GM21528 (cell line): ENCODE results near the gene PALD1.
"Not testable (repeated sequence)": the region's sequence is repeated elsewhere in the genome, so short reads cannot be mapped to it uniquely, and the experiment has no call there.

Experiments used
- ATAC-seq: cut with Tn5 transposase; IDR thresholded peaks from one replicate; pipeline ENCODE4 v1.9.1; 2021; ENCODE audit warnings: mild to moderate bottlenecking, moderate library complexity; ENCODE audit not compliant: unreplicated experiment, low FRiP score

PALD1 gene

GRCh38 chr10:70597856-70598815 lies 119.6 kb downstream of the PALD1 start:
- ATAC-seq = no peak

GRCh38 chr10:70598857-70599295 lies 120.3 kb downstream of the PALD1 start:
- no peak for ATAC-seq

DNA sequence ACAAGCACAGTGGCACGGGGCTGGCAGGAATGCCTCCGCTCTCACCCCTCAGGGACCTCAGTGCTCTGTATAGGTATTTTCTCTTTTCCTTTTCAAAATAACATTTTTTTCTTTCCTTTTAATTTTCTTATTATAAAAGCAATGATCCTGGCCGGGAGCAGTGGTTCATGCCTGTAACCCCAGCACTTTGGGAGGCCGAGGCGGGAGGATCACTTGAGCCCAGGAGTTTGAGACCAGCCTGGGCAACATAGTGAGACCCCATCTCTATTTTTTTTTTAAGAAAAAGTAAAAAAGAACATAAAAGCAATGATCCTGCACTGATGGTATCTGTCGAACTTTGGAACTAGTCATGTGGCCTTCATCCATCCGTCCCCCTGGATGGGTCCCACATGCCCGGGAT lies 120.8 kb downstream of the PALD1 start:
- ATAC-seq = no peak

DNA sequence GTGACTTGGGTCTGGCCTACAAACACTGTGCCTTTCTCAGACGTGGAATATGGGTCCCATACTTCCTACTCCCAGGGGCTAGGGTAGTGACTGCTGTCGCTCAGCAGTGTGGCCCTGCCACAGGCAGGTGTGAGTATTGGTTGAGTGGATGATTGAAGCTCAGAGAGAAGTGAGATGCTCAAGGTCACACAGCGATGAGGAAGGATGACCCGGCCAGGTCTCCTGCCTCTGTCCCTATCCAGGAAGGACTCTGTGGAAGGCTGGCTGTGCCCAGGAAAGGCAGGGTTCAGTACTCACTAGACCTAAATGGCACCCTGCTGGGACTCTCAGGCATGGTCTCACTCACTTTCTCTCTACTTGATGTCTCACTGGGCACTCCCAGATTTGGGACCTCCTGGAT lies 121.2 kb downstream of the PALD1 start:
- no peak for ATAC-seq

DNA sequence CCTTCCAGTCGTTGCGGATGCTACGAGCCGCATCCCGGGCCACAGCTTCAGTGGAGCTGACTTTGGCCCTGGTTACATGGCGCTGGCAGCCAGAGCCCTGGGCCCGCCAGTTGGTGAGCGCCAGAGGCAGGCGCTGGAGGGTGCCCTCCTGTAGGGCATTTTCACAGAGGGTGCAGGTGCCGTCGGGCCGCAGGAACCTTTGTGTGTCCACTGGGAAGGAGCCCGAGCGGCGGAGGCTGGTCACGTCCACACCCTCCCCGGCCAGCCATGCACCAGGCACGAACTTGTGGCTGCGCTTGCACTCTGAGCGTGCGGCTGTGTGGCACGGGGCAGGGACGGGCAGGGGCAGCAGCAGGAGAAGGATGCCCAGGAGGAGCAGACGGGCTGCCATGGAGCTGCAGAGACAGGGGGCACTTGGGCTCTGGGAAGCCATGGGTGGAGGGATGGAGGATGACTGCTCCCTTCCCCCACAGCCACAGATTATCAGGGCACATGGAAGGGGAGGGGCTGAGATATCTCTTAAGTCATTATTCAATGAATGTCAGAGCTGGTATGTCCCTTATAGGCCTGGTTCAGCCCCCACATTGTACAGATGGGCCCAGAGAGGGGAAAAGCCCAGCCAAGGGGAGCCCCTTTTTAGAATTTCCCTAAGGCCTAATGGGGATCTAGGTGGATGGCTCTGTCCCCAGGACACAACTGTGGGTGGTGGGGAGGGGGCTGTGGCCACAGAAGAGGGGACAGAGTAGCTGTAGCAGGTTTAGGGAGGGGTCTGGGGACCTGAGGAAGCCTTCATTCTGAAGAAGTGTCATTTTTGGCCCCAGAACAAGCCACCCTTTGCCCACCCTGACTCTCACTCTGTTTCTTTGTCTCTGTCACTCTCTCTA lies 122.2 kb downstream of the PALD1 start:
- ATAC-seq = no peak

GRCh38 chr10:70601746-70602145 lies 123.2 kb downstream of the PALD1 start:
- no peak for ATAC-seq

DNA sequence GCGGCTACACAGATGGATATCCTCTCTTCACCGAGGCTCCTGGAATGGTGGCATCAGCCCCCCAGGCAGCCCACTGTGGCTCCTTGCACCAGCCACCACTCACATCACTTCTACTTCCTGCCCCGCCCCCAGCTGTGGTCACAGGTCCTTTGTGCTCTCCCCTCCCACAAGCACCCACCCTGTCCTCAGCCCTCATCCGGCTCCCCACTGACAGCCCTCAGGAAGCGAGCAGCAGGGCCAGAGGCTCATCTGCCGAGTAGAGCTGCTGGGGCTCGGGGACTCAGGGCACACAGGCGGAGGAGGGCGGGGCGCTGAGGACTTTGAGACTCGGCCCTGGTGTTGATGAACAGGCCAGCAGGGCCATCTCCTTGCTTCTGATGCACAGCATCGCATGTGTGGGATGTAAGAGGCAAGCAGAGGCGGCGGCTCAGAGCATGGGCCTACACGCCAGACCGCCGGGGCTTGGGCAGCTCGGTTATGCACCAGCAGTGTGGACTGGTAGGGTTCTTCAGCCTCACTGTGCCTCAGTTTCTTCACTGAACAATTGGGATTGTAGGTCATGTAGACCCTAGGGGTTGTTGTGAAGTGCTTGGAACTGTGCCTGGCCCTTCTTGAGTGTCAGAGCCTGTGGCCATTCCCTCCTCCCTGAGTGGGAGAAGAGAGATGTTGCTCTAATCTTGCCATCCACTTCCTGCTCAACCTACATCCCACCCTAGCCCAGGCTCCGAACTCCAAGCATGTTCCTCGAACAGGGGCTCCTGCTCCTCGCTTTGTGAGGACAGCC lies 124.3 kb downstream of the PALD1 start, which contains the start of gene PRF1:
TSS of gene PRF1 (minus strand) at position 77 of the 784 bp plus-strand sequence. CDS start 1,839 bp downstream, outside the sequence.
- no peak for ATAC-seq

GRCh38 chr10:70603449-70603801 lies 124.9 kb downstream of the PALD1 start:
- ATAC-seq = no peak

GRCh38 chr10:70604106-70604505 lies 125.5 kb downstream of the PALD1 start:
- no peak for ATAC-seq

DNA sequence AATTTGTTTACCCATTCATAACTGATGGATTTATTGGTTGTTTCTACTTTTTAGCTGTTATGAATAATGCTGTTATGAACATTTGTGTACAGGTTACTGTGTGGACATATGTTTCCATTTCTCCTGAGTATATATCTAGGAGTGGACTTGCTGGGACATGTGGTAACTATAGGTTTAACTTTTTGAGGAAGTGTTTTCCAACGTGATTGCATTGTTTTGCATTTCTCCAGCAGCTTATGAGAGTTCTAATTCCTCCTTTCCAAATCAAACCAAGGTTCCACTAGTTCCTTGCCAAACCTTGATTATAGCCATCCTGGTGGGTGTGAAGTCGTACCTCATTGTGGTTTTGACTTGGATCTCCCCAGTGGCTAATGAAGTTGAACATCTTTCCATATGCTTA lies 126.6 kb downstream of the PALD1 start:
- no peak for ATAC-seq

GRCh38 chr10:70607936-70608335 lies 129.4 kb downstream of the PALD1 start:
- ATAC-seq = no peak

DNA sequence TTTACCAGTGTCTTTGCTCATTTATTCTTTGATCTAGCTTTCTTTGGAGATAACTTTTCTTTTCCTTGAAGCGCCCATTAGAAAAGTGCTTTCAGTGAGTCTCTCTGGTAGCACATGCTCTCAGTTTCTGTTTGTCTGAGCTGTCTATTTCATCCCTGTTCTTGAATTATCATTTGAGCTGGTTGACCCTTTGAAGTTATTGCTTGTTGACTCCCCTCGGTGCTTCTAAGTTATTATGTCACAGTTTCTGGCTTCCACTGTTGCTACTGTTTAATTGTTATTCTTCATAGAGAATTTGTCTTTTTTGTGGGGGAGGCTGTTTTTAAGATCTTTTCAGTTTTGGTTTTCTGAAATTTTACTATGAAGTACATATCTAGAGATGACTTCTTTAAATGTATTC lies 135.4 kb downstream of the PALD1 start:
- no peak for ATAC-seq

DNA sequence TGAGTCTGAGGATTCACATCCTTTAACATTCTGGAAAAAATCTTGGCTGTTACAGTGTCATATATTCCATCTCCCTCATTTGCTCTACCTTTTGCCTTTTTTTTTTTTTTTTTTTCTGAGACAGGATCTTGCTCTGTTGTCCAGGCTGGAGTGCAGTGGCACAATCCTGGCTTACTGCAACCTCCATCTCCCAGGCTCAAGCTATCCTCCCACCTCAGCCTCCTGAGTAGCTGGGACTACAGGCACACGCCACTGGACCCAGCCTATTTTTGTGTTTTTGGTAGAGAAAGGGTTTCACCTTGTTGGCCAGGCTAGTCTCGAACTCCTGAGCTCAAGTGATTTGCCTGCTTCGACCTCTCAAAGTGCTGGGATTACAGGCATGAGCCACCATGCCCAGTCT lies 135.8 kb downstream of the PALD1 start:
- not testable (repeated sequence) for ATAC-seq

DNA sequence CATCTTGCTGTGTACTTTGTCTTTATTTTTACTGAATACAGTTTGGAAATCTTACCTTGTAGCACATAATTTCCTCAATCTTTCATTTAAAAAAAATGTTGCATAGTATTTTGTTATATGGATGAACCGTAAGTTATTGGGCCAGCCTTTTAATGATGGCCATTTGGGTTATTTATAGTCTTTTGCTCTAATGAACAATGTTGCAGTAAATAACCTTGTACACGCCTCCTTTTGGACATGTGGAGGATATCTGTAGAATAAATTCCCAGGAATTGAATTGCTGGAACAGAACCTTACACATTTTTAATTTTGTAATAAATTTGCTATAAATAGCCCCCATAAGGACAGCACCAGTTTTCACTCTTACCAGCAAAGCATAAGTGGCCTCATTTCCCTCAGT lies 136.6 kb downstream of the PALD1 start:
- ATAC-seq = no peak

DNA sequence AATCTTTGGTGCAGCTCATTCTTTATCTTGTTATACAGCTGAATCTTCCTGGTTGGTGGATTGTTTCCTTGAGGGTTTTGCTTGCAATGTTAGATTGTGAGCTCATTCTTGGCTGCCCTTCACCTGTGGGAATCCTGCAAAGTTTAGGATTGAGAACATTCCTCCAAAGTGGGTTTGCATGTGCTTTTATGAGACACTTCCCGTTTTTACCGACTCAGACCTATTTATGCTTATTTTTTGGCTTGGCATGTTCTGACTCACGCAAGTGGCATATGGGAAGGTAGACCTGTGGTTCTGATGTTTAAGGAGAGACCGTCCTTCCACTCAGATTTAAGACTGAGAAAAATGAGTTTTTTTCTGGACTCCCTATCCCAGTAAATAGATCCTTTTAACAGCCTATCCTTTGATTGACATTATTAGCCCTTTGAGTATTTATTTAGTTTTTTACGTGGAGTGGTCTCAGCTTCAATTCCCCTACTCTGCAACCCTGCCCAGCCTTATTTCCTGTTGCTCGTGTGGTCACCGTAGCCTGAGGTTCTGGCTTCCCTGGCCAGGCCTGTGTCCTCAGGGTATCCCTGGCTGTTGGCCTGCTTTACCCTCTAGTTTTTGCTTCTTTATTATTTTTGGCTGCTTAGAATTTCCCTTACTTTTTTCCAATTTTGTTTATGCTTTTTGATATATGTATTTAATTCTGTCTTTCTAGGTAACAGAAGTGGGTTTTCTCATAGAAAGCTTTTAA lies 137.4 kb downstream of the PALD1 start:
- no peak for ATAC-seq

- ATAC-seq = no peak
Measured at GRCh38 chr10:70616761-70617160, 138.2 kb downstream of the PALD1 start.
